WI38 (cell line): ENCODE data around the gene ZDHHC20.

Experiments used
- H3K4me3 ChIP-seq: 2 replicates; pipeline ENCODE4 v1.5.1; 2011; ENCODE audit warnings: low read depth, mild to moderate bottlenecking, control low read depth, low read length
- TF ChIP-seq, protein P1 (sequence below): IDR thresholded peaks from 2 replicates; pipeline ENCODE4 v1.5.1; 2012; ENCODE audit warnings: low read depth, mild to moderate bottlenecking, control low read depth, low read length

ZDHHC20 gene, protein sequence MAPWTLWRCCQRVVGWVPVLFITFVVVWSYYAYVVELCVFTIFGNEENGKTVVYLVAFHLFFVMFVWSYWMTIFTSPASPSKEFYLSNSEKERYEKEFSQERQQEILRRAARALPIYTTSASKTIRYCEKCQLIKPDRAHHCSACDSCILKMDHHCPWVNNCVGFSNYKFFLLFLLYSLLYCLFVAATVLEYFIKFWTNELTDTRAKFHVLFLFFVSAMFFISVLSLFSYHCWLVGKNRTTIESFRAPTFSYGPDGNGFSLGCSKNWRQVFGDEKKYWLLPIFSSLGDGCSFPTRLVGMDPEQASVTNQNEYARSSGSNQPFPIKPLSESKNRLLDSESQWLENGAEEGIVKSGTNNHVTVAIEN

DNA sequence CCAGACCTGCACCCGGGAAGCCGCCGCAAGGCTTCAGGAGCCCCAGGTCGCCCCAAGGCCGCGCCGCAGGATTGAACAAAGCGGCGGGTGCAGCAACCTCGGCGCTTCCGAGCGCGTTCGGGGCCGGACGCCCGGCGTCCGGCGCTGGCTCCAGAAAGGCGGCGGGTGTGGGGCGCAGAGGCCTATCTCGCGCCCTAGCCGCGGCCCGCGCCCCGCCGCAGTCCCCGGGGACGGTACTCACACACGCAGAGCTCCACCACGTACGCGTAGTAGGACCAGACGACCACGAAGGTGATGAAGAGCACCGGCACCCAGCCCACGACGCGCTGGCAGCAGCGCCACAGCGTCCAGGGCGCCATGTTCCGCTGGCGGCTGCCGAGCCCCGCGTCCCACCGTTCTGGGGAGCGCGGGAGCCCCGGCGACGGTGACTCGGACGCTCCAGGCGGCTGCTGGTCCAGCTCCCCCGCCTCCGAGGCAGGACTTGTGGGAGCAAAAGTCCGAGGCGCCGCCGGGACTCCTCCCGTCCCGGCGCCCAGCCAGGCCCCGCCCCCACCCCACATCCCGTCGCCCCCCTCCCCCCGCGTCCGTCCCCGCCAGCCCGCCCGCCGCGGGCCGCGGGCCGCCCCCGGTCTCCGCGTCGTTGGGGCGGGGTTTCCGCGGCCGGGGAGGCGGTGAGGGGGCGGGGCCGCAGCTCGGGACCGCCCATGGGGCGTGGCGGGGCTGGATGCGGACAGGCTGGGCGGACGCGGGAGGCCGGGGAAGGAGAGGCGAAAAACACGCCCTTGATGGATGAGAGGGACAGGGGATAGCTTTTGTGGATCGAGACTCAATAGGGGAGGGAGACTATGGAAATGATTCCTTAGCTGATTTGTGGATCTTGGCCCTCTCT lies at the start of gene ZDHHC20:
TSS of gene ZDHHC20 (minus strand) at position 491 of the 889 bp plus-strand sequence. CDS start at position 359, 132 bp downstream.
- TF ChIP-seq, protein P1, sequence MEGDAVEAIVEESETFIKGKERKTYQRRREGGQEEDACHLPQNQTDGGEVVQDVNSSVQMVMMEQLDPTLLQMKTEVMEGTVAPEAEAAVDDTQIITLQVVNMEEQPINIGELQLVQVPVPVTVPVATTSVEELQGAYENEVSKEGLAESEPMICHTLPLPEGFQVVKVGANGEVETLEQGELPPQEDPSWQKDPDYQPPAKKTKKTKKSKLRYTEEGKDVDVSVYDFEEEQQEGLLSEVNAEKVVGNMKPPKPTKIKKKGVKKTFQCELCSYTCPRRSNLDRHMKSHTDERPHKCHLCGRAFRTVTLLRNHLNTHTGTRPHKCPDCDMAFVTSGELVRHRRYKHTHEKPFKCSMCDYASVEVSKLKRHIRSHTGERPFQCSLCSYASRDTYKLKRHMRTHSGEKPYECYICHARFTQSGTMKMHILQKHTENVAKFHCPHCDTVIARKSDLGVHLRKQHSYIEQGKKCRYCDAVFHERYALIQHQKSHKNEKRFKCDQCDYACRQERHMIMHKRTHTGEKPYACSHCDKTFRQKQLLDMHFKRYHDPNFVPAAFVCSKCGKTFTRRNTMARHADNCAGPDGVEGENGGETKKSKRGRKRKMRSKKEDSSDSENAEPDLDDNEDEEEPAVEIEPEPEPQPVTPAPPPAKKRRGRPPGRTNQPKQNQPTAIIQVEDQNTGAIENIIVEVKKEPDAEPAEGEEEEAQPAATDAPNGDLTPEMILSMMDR = no peak
- H3K4me3 ChIP-seq = peak within 1 kb of the TSS; percentile 97

DNA sequence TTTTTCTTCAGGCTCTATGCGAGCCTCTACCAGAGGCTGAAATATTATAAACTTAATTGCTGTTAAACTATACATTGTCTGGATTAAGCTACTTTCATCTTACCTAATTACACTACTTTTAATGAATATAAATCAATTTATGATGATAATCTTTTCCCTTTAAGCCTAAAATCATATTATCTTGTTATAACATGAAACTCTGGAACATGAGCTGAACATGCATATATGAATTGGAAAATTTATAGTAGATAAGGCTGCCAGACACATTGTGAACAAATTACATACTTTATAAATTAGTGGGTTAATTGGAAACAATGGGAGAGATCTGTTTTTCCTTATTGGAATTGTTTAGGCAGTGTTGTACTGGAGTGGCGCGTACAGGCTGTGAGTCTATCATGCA lies 45.3 kb upstream of the ZDHHC20 start:
- H3K4me3 ChIP-seq = no peak overlapping the region
- TF ChIP-seq, protein P1 = no peak

- H3K4me3 ChIP-seq = no peak overlapping the region
- TF ChIP-seq, protein P1 = no peak
These were observed 42.6 kb upstream of the ZDHHC20 start for GRCh38 chr13:21501686-21502085.

GRCh38 chr13:21486322-21486721 lies 27.2 kb upstream of the ZDHHC20 start:
- TF ChIP-seq, protein P1 = no peak
- no peak overlapping the region for H3K4me3 ChIP-seq

DNA sequence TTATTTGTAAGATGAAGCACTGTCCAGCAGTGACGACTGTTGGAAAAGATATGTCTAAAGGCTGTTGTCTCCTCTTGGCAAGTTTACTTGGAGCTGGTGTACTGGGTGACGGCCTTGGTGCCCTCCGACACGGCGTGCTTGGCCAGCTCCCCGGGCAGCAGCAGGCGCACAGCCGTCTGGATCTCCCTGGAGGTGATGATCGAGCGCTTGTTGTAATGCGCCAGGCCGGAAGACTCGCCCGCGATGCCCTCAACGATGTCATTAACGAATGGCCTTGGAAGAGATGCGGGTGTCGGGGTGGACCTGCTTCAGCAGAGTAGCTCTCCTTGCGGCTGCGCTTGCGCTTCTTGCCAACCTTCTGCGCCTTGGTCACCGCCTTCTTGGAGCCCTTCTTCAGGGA lies 24.6 kb upstream of the ZDHHC20 start:
- H3K4me3 ChIP-seq = no peak overlapping the region
- TF ChIP-seq, protein P1 = no peak

DNA sequence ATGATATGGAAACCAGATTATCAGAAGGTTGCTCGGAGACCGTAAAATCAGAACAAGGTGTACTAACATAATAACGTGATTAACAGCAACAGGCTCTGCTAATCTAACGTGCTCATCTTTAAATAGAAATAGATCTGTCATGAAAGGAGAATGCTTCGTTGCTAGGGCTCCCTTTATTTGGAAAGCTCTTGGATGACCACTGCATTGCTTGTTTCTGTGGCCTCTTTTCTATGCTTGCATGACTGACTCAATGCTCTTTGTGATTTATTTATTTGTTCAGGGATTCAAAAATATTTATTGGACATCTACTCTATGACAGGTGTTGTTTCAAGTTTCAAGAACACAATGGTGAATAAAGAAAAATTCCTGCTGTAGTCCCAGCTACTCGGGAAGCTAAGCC lies 22.3 kb upstream of the ZDHHC20 start:
- TF ChIP-seq, protein P1 = no peak

More for the DNA sequence above, 22.3 kb upstream of the ZDHHC20 start:
- H3K4me3 ChIP-seq = no peak overlapping the region
